ENCODE results near the gene FAM186B. TPM values are rescaled to one million over a fixed set of nuclear protein-coding genes. Genes with fewer than 3 reads are reported as not detected.

The FAM186B gene
- total RNA-seq, 1 experiment from 2014 or later, result 0.42 TPM

DNA sequence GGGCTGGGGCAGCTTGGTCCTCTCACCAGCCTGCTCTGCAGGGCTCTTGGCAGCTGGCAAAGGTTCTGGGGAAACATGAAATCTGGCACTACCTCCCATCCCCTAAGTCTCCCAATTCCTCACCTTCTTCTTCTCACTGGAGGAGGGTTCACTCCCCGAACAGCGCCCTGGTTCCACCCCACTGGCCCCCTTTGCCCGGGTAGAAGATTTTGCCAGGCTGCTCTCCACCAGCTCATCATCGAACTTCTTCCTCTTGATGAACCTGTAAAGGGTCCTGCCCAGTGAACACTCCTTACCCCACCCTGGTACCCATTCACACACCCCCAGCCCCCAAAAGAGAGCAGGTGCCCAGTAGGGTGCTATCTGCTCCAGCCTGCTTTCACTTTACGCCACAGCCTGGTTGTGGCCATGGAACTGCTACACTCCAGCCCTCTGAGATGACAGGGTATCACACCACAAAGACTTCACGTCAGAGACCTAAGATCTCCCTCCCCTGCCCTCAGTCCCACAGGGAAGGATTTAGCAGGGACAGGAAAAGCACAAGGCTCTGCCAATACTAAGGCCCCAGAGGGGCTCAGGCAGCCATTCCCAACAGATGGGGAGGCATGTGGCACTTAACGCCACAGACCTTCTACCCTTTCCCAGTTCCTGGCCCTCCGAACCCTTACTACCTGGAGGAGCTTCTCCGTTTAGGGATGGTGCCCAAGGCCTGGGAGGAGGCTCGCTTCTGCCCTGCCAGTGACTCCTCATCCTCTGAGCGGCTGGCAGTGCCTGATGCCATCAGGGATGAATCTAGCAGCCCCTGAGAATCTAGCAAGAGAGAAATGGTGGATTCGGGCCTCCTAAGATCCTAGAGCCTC, 39.8 kb downstream of the FAM186B start:
- Histone ChIP-seq H3K36me3 (ENCODE audit: control insufficient read depth in 1 of 2, insufficient read depth in 2 of 2, low read length in 2 of 2) (peaks cover 14 to 42% of the 10 kb centered on the region in 2 experiments; a peak in 3 of 4 replicates), H3K9ac (ENCODE audit: low read length) (no peak overlapping the region), H3K4me2 (ENCODE audit: low read length) (no peak overlapping the region), H4K20me1 (ENCODE audit: insufficient read depth) (no peaks in the 10 kb centered on the region), H3K79me2 (ENCODE audit: insufficient read depth, low read length) (peaks cover 54% of the 10 kb centered on the region), H3K4me3 (replicated peaks in 1 of 2; ENCODE audit: low read depth in 1 of 2, low read length in 2 of 2) (no peak overlapping the region), H3K9me2 (ENCODE audit: insufficient read depth) (no peaks in the 10 kb centered on the region), H3K4me1 (ENCODE audit: control insufficient read depth in 1 of 2, insufficient read depth in 2 of 2, low read length in 2 of 2) (peaks cover 8 to 15% of the 10 kb centered on the region in 2 experiments; a peak in 3 of 4 replicates), H3K27me3 (ENCODE audit: insufficient read depth, low read length) (no peaks in the 10 kb centered on the region), H3K27ac (ENCODE audit: low read depth, low read length) (no peak overlapping the region), H3K9me3 (ENCODE audit: control insufficient read depth in 1 of 2, insufficient read depth in 1 of 2, low read depth in 1 of 2, low read length in 2 of 2) (no peaks in the 10 kb centered on the region), H2AFZ (ENCODE audit: low read depth, low read length, poor library complexity, severe bottlenecking) (no peak overlapping the region)
- RAD21 ChIA-PET (ENCODE audit: low non-redundant PET in 1 of 2, low total read pairs in 2 of 2, uncharacterized antibody in 2 of 2, unreplicated experiment in 2 of 2), result no interaction called here
- TF ChIP-seq REST (IDR thresholded peaks at IDR 0.05; ENCODE audit: low read depth) (no peak), MAX (IDR thresholded peaks at IDR 0.05) (no peak), EZH2 (IDR thresholded peaks at IDR 0.05) (no peak)
- no peak for DNase-seq (ENCODE audit: low read depth, low spot score)
- POLR2A ChIA-PET, result no interaction called here
- no TSS peak for BruUV-seq (replicated peaks)
- CTCF ChIA-PET, result no interaction called here
- no peak for ATAC-seq
- intact Hi-C loops (cut with micrococcal nuclease), result loop anchor here (5.0 kb wide), 1 partner anchor 208 kb away; no protein-coding TSS in a partner anchor
